RWPE1 (cell line): Measurements from ENCODE around the gene PHF10.

Source experiments
- CTCF ChIA-PET: fragments of 350-600 bp; sonication (Branson Sonifier 250); formaldehyde crosslinking; extraction: SDS; loops from one replicate; lab custom pipeline; 2021; lab: Yijun Ruan, JAX
- POLR2A ChIA-PET: fragments of 400-600 bp; formaldehyde crosslinking; extraction: SDS; loops from one replicate; lab custom pipeline; 2020; ENCODE audit warnings: antibody characterized with exemption; ENCODE audit not compliant: low non-redundant PET; lab: Yijun Ruan, JAX
- DNase-seq: peaks from one replicate; pipeline ENCODE4 v3.0.0; 2012; ENCODE audit warnings: low spot score
- H3K27ac ChIP-seq: fragments of 450-650 bp; 2 replicates; pipeline ENCODE4 v1.5.1; 2017
- TF ChIP-seq, protein P1 (sequence below): fragments of 450-650 bp; conservative IDR thresholded peaks from 2 replicates; pipeline ENCODE4 v1.5.1; 2017; ENCODE audit warnings: low read depth, mild to moderate bottlenecking

PHF10 gene

DNA sequence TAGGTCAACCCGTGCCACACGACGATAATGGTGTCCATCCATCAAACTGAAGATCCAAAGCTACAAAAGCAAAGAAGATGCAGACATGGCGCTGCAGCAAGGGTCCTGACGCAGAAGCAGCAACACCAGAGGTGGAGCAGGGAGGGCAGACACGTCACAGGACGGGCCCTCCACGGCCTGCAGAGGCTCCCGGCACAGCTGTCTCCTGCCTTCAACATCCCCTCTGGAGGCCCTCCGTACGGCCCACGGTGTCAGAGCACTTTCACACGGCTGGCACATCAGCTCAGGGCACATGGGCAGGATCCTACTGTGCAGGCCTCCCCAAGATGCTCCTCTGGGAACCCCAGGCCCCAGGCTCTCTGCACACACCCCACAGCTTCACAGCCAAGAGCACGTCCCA lies 60.1 kb downstream of the PHF10 start:
- no peak for DNase-seq
- POLR2A ChIA-PET: no interaction called here
- CTCF ChIA-PET: interaction anchor here (0.7 kb wide), 1 partner anchor 655 kb away, joined by 3 read pairs; no protein-coding TSS in a partner anchor
- H3K27ac ChIP-seq: no peak overlapping the region
- TF ChIP-seq, protein P1, sequence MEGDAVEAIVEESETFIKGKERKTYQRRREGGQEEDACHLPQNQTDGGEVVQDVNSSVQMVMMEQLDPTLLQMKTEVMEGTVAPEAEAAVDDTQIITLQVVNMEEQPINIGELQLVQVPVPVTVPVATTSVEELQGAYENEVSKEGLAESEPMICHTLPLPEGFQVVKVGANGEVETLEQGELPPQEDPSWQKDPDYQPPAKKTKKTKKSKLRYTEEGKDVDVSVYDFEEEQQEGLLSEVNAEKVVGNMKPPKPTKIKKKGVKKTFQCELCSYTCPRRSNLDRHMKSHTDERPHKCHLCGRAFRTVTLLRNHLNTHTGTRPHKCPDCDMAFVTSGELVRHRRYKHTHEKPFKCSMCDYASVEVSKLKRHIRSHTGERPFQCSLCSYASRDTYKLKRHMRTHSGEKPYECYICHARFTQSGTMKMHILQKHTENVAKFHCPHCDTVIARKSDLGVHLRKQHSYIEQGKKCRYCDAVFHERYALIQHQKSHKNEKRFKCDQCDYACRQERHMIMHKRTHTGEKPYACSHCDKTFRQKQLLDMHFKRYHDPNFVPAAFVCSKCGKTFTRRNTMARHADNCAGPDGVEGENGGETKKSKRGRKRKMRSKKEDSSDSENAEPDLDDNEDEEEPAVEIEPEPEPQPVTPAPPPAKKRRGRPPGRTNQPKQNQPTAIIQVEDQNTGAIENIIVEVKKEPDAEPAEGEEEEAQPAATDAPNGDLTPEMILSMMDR: no peak

DNA sequence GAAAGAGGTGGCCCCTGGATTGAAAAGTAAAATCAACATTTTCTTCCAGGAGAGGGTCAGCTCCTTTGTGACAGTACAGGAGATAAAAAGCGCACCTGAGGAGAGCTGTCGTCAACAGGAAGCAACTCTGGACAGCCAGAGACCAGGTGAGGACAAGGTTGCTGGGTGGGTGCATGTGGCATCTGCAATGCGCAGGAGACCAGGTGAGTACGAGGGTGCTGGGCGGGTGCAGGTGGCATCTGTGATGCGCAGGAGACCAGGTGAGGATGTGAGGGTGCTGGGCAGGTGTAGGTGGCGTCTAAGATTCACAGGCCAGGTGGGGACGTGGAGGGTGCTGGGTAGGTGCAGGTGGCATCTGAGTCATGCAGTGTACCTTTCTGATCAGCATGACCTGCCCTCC lies 60.8 kb downstream of the PHF10 start:
- TF ChIP-seq, protein P1: no peak
- no peak for DNase-seq
- POLR2A ChIA-PET: no interaction called here
- H3K27ac ChIP-seq: no peak overlapping the region
- CTCF ChIA-PET: interaction anchor here (0.7 kb wide), 1 partner anchor 654 kb away, joined by 3 read pairs; no protein-coding TSS in a partner anchor

DNA sequence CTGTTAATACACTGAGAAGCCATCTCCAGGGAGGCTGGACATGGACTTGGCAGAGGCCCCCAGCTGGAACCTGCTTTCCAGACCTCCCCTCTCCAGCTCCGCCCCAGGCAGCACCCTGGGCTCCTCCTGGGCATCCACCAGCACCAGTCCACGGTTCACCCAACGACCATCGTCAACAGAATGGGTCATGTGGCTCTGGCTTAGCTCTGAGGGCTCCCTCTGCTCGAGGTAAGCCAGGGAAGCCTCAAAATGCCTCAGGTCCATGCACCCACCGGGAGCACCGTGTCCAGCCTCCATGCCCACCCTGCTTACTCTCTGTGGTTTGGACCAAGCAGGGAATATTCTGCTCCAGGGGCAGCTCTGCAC lies 62.9 kb downstream of the PHF10 start:
- no peak overlapping the region for H3K27ac ChIP-seq
- TF ChIP-seq, protein P1: no peak
- DNase-seq: no peak
- ChIA-PET CTCF (no interaction called here), POLR2A (no interaction called here)

DNA sequence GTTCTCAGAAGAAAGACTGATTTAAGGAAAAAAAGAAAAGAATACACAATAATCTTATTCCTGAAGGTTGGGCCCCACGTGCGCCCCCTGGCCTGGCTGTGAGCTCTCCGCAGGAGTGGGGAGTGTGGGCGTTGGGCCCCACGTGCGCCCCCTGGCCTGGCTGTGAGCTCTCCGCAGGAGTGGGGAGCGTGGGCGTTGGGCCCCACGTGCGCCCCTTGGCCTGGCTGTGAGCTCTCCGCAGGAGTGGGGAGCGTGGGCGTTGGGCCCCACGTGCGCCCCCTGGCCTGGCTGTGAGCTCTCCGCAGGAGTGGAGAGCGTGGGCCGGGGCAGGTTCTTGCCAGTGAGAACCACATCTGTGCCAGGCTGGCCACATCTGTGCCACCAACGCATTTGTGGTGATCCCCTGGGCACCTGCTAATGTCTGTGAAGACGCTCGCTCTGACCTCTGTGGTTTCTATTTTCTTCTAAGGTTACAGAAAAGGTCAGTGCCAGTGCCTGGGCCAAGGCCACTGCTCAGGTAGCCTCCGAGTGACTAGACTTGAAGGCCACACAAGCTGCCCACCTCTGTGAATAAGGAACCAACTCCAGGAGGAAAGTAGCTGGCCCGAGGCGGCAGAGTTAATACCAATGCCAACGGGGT lies 63.4 kb downstream of the PHF10 start:
- TF ChIP-seq, protein P1: no peak
- no peak overlapping the region for H3K27ac ChIP-seq
- CTCF ChIA-PET: no interaction called here
- POLR2A ChIA-PET: no interaction called here
- no peak for DNase-seq

DNA sequence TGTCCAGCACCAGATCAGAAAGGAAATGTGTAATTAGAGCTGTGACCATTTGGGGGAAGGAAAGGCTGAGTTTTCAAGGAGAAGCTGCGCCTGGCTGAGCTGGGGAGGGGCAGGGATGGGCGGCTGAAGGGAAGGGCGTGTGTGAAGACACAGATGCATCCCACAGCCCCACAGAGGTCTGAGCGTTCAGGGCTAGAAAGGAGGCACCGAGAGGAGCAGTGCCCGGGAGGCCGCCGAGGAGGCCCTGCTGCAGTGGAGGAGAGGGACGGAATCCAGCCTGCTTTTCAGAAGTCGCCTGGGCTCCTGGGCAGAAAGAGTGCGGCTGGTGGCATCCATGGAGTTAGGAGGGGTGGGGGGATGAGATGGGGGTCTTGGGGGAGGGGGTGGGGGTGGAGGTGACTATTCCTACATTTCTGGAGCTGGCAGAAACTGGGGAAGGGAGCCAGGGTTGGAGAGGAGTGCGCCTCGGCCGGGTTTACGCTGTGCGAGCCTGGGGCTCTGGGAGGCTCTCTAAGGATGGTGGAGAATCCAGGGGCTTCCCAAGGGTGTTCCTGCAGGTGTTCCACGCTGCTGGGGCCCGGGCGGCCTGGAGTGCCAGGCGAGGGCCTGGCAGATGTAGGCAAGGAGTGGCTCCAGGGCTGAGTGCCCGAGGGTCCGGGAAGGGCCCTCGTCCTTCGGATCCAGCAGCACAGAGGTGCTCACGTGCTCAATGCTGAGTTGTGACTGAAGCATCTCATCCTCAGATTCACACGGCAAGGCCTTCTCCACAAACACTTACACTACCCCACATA lies 64.3 kb downstream of the PHF10 start:
- no peak overlapping the region for H3K27ac ChIP-seq
- DNase-seq: no peak
- TF ChIP-seq, protein P1: no peak
- POLR2A ChIA-PET: no interaction called here
- CTCF ChIA-PET: no interaction called here

DNA sequence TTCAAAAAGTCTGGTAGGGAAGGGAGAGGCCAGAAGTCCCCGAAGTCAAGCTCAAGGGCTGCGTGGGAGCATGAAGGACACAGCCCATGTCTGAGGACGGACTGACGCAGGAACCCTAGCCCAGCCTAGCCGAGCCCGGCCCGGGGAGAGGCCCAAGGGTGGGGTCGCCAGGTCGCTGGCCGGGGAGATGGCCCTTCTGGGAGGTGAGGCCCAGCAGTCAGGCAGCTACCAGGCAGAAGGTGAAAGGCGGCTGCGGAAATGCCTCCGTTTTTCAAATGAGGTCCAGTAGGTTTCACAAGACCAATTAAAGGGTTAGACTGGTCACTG lies 67.1 kb downstream of the PHF10 start:
- POLR2A ChIA-PET: no interaction called here
- no peak for DNase-seq

More for the DNA sequence above, 67.1 kb downstream of the PHF10 start:
- CTCF ChIA-PET: no interaction called here
- TF ChIP-seq, protein P1: no peak
- H3K27ac ChIP-seq: no peak overlapping the region
